ENCODE results near the gene KRT37.
"Not testable (repeated sequence)": the region's sequence is repeated elsewhere in the genome, so short reads cannot be mapped to it uniquely, and the experiment has no call there.

The KRT37 gene

GRCh38 chr17:41434415-41434814 is 10.0 kb upstream of the KRT37 start:
- no peak for DNase-seq (ENCODE audit: low read depth)

GRCh38 chr17:41434005-41434404 is 9.6 kb upstream of the KRT37 start:
- no peak for DNase-seq (ENCODE audit: low read depth)

- DNase-seq (ENCODE audit: low read depth): no peak
Observed at GRCh38 chr17:41433586-41433985, 9.2 kb upstream of the KRT37 start.

- not testable (repeated sequence) for DNase-seq (ENCODE audit: low read depth)
Observed at GRCh38 chr17:41430376-41430775, 6.0 kb upstream of the KRT37 start.

- DNase-seq (ENCODE audit: low read depth): no peak
Observed at GRCh38 chr17:41429667-41430066, 5.3 kb upstream of the KRT37 start.

GRCh38 chr17:41428591-41429291 is 4.4 kb upstream of the KRT37 start:
- no peak for DNase-seq (ENCODE audit: low read depth)

- DNase-seq (ENCODE audit: low read depth): not testable (repeated sequence)
Observed at GRCh38 chr17:41422586-41422985, 1.8 kb downstream of the KRT37 start.

GRCh38 chr17:41421617-41422016 is 2.8 kb downstream of the KRT37 start:
- no peak for DNase-seq (ENCODE audit: low read depth)

GRCh38 chr17:41421116-41421515 is 3.3 kb downstream of the KRT37 start:
- DNase-seq (ENCODE audit: low read depth): no peak

- no peak for DNase-seq (ENCODE audit: low read depth)
Observed at GRCh38 chr17:41420134-41420533, 4.3 kb downstream of the KRT37 start.

- DNase-seq (ENCODE audit: low read depth): no peak
Observed at GRCh38 chr17:41419716-41420115, 4.7 kb downstream of the KRT37 start.

- no peak for DNase-seq (ENCODE audit: low read depth)
Observed at GRCh38 chr17:41418116-41418860, 6.1 kb downstream of the KRT37 start.

GRCh38 chr17:41417576-41418015 is 6.8 kb downstream of the KRT37 start:
- no peak for DNase-seq (ENCODE audit: low read depth)

GRCh38 chr17:41417127-41417526 is 7.3 kb downstream of the KRT37 start:
- no peak for DNase-seq (ENCODE audit: low read depth)

GRCh38 chr17:41416479-41416878 is 7.9 kb downstream of the KRT37 start:
- DNase-seq (ENCODE audit: low read depth): no peak

GRCh38 chr17:41415833-41416335 is 8.5 kb downstream of the KRT37 start:
- DNase-seq (ENCODE audit: low read depth): no peak

- no peak for DNase-seq (ENCODE audit: low read depth)
Observed at GRCh38 chr17:41415411-41415810, 9.0 kb downstream of the KRT37 start.

GRCh38 chr17:41413982-41414381 is 10.4 kb downstream of the KRT37 start:
- DNase-seq (ENCODE audit: low read depth): no peak

GRCh38 chr17:41413353-41413957 is 10.9 kb downstream of the KRT37 start:
- no peak for DNase-seq (ENCODE audit: low read depth)

- no peak for DNase-seq (ENCODE audit: low read depth)
Observed at GRCh38 chr17:41411072-41411840, 13.1 kb downstream of the KRT37 start.

- DNase-seq (ENCODE audit: low read depth): no peak
Observed at GRCh38 chr17:41407226-41407625, 17.2 kb downstream of the KRT37 start.

GRCh38 chr17:41406205-41406604 is 18.2 kb downstream of the KRT37 start:
- DNase-seq (ENCODE audit: low read depth): no peak
